ENCODE results near the gene GALNT16. TPM values are rescaled to one million over a fixed set of nuclear protein-coding genes. Genes with fewer than 3 reads are reported as not detected.

GALNT16 gene
- total and polyA plus RNA-seq, 2 of the 8 experiments (the other 6 are each of a cell fraction or from before 2014, with no cell fraction given) = 5.4 to 6.3 TPM

DNA sequence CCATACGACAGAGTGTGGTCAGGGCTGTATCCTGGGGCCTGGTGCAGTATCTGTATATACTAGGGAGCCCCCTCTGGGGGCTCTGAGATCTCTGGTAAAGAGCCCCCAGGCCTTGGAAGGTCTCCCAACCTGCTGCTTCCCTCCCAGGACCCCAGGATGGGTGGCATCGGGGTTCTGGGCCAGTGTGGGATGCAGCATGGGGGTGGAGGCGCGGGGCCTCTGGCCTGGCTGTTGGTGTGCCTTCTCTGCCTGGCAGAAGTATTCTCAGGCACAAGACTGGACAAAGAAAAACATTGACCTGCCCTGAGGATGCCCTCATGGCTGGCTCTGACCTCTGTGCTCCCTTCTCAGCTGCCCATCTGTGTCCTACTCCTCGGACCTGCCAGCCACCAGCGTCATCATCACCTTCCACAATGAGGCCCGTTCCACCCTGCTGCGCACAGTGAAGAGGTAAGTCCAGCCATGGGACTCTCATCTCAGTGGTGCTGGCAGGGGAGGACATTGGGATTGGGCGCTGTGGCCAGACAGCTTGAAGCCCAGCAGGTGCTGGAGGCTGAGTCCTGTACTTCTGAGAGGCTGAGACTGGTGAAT, 64.5 kb downstream of the GALNT16 start:
- Histone ChIP-seq H3K36me3 (ENCODE audit: control insufficient read depth in 2 of 4, insufficient read depth in 4 of 4, low read length in 3 of 4) (no peaks in the 10 kb centered on the region), H4K20me1 (replicated peaks in 1 of 2; ENCODE audit: control insufficient read depth in 1 of 2, insufficient read depth in 2 of 2, low read length in 2 of 2) (no peaks in the 10 kb centered on the region), H3K23me2 (ENCODE audit: low read depth, low read length) (no peaks in the 10 kb centered on the region), H2BK20ac (ENCODE audit: low read length) (no peak overlapping the region), H3K14ac (ENCODE audit: insufficient read length) (no peak overlapping the region), H2AK5ac (ENCODE audit: low read depth, low read length) (peak overlapping the region; percentile 53; the same call in 1 of the 2 replicates), H3K27ac (ENCODE audit: low read depth, low read length) (no peak overlapping the region), H2BK120ac (replicated peaks; ENCODE audit: low read depth, low read length) (no peak overlapping the region), H3K9ac (replicated peaks in 1 of 4; ENCODE audit: extremely low read depth in 1 of 4, low read depth in 3 of 4, low read length in 3 of 4) (no peak overlapping the region), H3K79me1 (ENCODE audit: low read depth, low read length) (no peaks in the 10 kb centered on the region), H3K56ac (replicated peaks; ENCODE audit: insufficient read length, low read depth, low read length) (no peak overlapping the region), H3K4me1 (replicated peaks in 1 of 4; ENCODE audit: control insufficient read depth in 3 of 4, insufficient read depth in 4 of 4, low read length in 3 of 4) (peaks cover 0 to 15% (median 6%) of the 10 kb centered on the region in 4 experiments; a peak in 6 of 7 replicates), H4K8ac (ENCODE audit: extremely low read depth, insufficient read depth, low read length) (no peak overlapping the region; the same call in 1 of the 2 replicates), H3K4me3 (ENCODE audit: extremely low read depth in 1 of 4, insufficient read depth in 2 of 4, low read depth in 3 of 4, low read length in 4 of 4) (no peak overlapping the region), H3K79me2 (ENCODE audit: control insufficient read depth in 1 of 2, insufficient read depth in 2 of 2, low read length in 2 of 2) (no peaks in the 10 kb centered on the region), H3K23ac (ENCODE audit: insufficient read length) (no peak overlapping the region), H4K91ac (replicated peaks; ENCODE audit: insufficient read length, low read length) (no peak overlapping the region), H2BK12ac (ENCODE audit: low read depth, low read length) (peak overlapping the region; percentile 43; the same call in 1 of the 2 replicates), H2BK15ac (ENCODE audit: low read length) (peak overlapping the region; percentile 40; the same call in 1 of the 2 replicates), H3K27me3 (replicated peaks in 1 of 4; ENCODE audit: control insufficient read depth in 3 of 4, extremely low read depth in 1 of 4, insufficient read depth in 3 of 4, low read length in 3 of 4) (no peaks in the 10 kb centered on the region), H3K4me2 (ENCODE audit: insufficient read depth in 1 of 2, low read depth in 2 of 2, low read length in 2 of 2) (no peak overlapping the region), H3K9me3 (ENCODE audit: insufficient read depth in 2 of 2, low read depth in 1 of 2, low read length in 1 of 2) (no peaks in the 10 kb centered on the region), H4K5ac (ENCODE audit: insufficient read length, low read depth, low read length) (no peak overlapping the region), H2BK5ac (ENCODE audit: low read depth, low read length) (no peak overlapping the region), H2AFZ (ENCODE audit: low read length) (no peak overlapping the region), H3K18ac (ENCODE audit: extremely low read depth, low read length) (no peak overlapping the region), H3K4ac (replicated peaks; ENCODE audit: insufficient read length, low read depth, low read length) (peak overlapping the region; percentile 40)
- TF ChIP-seq CHD2 (IDR thresholded peaks at IDR 0.05; ENCODE audit: low read length) = no peak
- no peak for TF ChIP-seq NANOG (IDR thresholded peaks at IDR 0.05; ENCODE audit: insufficient read depth, low read depth, low read length, poor library complexity, severe bottlenecking)
- TF ChIP-seq, protein P1, sequence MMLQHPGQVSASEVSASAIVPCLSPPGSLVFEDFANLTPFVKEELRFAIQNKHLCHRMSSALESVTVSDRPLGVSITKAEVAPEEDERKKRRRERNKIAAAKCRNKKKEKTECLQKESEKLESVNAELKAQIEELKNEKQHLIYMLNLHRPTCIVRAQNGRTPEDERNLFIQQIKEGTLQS (IDR thresholded peaks at IDR 0.05; ENCODE audit: insufficient read depth, low read depth, low read length) = no peak
- no peak for TF ChIP-seq TAF1 (IDR thresholded peaks at IDR 0.05; ENCODE audit: low read depth, low read length)
- TF ChIP-seq CTBP2 (IDR thresholded peaks at IDR 0.05; ENCODE audit: borderline replicate concordance, insufficient read depth, insufficient read length, low read length) = no peak
- ChIA-PET CTCF (ENCODE audit: partially characterized antibody) (interaction anchor here (0.8 to 5.5 kb wide), 17 partner anchors 8 to 82 kb away, joined by 3 to 34 read pairs (median 8); no protein-coding TSS in a partner anchor), POLR2A (ENCODE audit: partially characterized antibody) (interaction anchor here (1.0 kb wide), 1 partner anchor 17 kb away, joined by 3 read pairs; no protein-coding TSS in a partner anchor)
- no peak for DNase-seq (ENCODE audit: low read depth in 1 of 2, low spot score in 2 of 2)
- FAIRE-seq = no peak
- 88% methylated on average over 8 of the region's 9 CpGs; no CpG with 5 or more reads in 1 of the 2 experiments for WGBS, 2 experiments (ENCODE audit: extremely low coverage in 1 of 2, insufficient coverage in 1 of 2, insufficient read length in 1 of 2, insufficient replicate concordance in 2 of 2, low coverage in 1 of 2, low lambda C conversion rate in 2 of 2, missing lambda C conversion rate in 1 of 2)

All from H1 (cell line).